GM12875 (cell line): ENCODE results near the gene SH3RF1.

ENCODE experiments used
- H3K4me3 ChIP-seq: one replicate; pipeline ENCODE4 v1.5.1; 2011; ENCODE audit warnings: low read depth, low read length, control low read depth
- CTCF ChIP-seq: IDR thresholded peaks from 2 replicates; pipeline ENCODE4 v1.5.1; 2011; ENCODE audit warnings: low read depth, mild to moderate bottlenecking, control low read depth, inconsistent platforms, low read length, moderate library complexity, borderline replicate concordance; ENCODE audit not compliant: insufficient read depth

Gene SH3RF1

GRCh38 chr4:169080981-169081380, 189.8 kb downstream of the SH3RF1 start:
- H3K4me3 ChIP-seq = no peak overlapping the region

DNA sequence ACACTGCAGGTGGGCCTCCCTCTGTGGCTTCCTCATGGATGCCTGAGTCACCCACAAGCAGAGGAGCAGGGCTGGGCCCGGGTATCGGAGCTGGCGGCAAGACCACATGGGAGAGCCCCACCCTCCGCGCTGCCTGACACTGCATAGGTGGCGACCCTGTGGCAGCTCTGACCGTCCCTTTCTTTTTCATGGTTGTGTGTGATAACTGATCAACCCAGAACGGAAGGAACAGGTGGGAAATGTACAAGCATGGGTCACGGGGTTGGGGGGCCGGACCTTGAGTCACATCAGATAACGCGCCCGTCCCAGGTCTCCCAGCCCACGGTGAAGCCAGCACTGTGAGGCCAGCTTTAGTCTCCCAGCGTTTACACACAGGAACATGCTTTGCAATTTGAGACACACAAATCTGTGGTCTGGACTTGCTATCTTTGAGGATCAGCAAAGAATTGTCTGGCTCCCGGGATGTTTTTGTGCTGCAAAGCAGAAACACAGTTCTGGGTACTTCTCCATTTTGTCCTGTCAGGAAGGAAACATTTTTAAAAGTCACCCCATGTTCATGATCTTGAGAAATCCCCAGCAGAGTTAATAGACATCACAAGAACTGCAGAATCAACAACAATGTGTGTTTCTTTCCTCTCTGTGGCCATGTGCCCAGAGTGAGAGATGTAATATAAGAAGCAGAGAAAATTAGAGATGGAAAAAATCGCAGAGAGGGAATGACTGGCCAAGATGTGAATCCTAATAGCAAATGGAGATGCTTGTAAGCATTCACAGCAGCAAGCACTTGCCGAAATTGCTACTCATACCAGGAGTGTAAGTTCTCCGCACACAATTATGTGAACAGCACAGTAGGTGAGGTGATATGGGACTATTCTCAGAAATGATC, 190.6 kb downstream of the SH3RF1 start:
- peak overlapping the region; percentile 3 for H3K4me3 ChIP-seq
- no peak for TF ChIP-seq CTCF

More at GRCh38 chr4:169080981-169081380, 189.8 kb downstream of the SH3RF1 start:
- TF ChIP-seq CTCF = no peak

GRCh38 chr4:169074117-169074516, 196.6 kb downstream of the SH3RF1 start:
- H3K4me3 ChIP-seq = no peak overlapping the region
- no peak for TF ChIP-seq CTCF

- no peak overlapping the region for H3K4me3 ChIP-seq
- no peak for TF ChIP-seq CTCF
These were observed 199.0 kb downstream of the SH3RF1 start for GRCh38 chr4:169071747-169072146.

GRCh38 chr4:169070895-169071218, 199.9 kb downstream of the SH3RF1 start:
- no peak overlapping the region for H3K4me3 ChIP-seq
- no peak for TF ChIP-seq CTCF

DNA sequence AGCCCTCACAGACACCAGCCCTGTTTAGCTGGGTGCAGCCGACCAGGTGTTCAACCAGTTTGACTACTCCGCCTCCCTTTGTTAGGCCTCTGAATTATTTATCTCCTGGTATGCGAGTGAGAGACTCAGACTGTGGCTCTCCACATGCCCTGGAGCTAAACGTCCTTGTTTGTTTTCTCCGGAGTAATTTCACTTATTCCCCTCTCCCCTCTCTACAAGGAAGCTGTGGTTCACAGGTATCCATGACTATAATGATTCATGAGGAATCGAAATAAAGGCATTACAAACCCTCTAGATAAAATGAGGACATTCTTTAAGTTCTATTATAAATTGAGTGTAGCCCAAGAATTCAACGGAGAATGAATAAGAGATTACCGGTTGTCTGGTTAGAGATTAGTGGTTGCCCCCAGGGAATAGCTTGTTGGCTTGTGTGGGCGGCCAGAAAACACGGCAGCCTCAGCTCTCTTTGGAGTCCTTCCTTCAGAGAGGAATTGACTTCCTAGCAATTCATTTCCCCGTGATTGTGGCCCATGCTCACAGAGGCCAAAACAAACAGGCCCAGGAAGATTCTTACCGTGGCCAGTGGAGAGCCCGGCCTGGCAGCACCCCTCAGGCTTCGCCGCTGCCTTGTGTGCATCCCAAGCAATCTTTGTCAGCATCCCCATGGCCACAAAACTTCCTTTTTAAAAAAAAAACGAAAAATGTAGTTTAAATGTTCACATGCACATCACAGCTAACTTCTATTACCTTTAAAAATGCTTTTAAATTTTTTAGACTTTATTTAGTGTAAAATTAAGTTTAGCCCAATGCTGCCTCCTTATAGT, 200.5 kb downstream of the SH3RF1 start:
- no peak overlapping the region for H3K4me3 ChIP-seq
- no peak for TF ChIP-seq CTCF

DNA sequence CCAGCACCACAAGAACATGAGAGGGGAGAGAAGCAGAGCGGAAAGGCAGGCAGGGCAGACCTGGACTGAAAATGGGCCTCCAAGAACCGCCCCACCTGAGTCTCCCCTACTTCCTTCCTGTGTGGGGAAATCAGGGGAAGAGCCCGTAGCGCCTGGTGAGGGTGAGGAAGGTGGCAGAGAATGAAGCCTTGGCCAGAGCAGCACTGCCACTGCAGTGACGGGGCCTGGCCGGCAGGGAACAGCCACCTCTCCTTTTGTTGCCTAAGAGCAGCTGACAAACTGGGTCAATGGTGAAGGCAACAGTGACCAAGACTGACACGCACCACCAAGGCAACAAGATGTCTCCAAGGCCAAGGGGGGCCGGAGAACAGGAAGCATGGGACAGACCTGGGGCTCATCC, 202.3 kb downstream of the SH3RF1 start:
- 0 out of 2 replicates have a peak, but pooled peaks have one; percentile 4 for TF ChIP-seq CTCF
- H3K4me3 ChIP-seq = no peak overlapping the region
